ENCODE measurements around the gene SPESP1.

SPESP1 gene

GRCh38 chr15:68993276-68993675 lies 63.0 kb downstream of the SPESP1 start:
- DNase-seq: no peak

GRCh38 chr15:68994149-68994548 lies 63.8 kb downstream of the SPESP1 start:
- no peak for DNase-seq

- no peak for DNase-seq
These were observed 64.8 kb downstream of the SPESP1 start for GRCh38 chr15:68994981-68995761.
